ENCODE measurements around the gene DNM2.
"Not testable (repeated sequence)": the region's sequence is repeated elsewhere in the genome, so short reads cannot be mapped to it uniquely, and the experiment has no call there.

The DNM2 gene

GRCh38 chr19:10756791-10757190, 38.9 kb downstream of the DNM2 start:
- Histone ChIP-seq H3K9ac (ENCODE audit: insufficient read length) (no peak overlapping the region), H3K27ac (no peak overlapping the region), H3K4me3 (no peak overlapping the region), H3K9me3 (ENCODE audit: low read depth, low read length) (no peaks in the 10 kb centered on the region), H3K36me3 (ENCODE audit: insufficient read depth, low read length) (peaks cover 5% of the 10 kb centered on the region)
- no peak for TF ChIP-seq FOXP2 (optimal IDR thresholded peaks at IDR 0.05; ENCODE audit: control extremely low read depth, extremely low read length, insufficient read depth)
- TF ChIP-seq POLR2AphosphoS5 (IDR thresholded peaks at IDR 0.05; ENCODE audit: borderline replicate concordance, low read depth, low read length): no peak
- no peak for TF ChIP-seq EZH2 (IDR thresholded peaks at IDR 0.05)
- no peak for DNase-seq (ENCODE audit: low read depth, low spot score)

- H3K9ac ChIP-seq (ENCODE audit: insufficient read length); H3K27ac ChIP-seq; DNase-seq (ENCODE audit: low read depth, low spot score); H3K9me3 ChIP-seq (ENCODE audit: low read depth, low read length); H3K36me3 ChIP-seq (ENCODE audit: insufficient read depth, low read length); H3K4me3 ChIP-seq: not testable (repeated sequence)
These were observed 40.2 kb downstream of the DNM2 start for GRCh38 chr19:10758050-10758449.

GRCh38 chr19:10758978-10759377, 41.1 kb downstream of the DNM2 start:
- Histone ChIP-seq H3K4me3 (no peak overlapping the region), H3K27ac (no peak overlapping the region), H3K36me3 (ENCODE audit: insufficient read depth, low read length) (peaks cover 5% of the 10 kb centered on the region), H3K9me3 (ENCODE audit: low read depth, low read length) (no peaks in the 10 kb centered on the region), H3K9ac (ENCODE audit: insufficient read length) (no peak overlapping the region)
- TF ChIP-seq FOXP2 (optimal IDR thresholded peaks at IDR 0.05; ENCODE audit: control extremely low read depth, extremely low read length, insufficient read depth) (no peak), POLR2AphosphoS5 (IDR thresholded peaks at IDR 0.05; ENCODE audit: borderline replicate concordance, low read depth, low read length) (no peak), EZH2 (IDR thresholded peaks at IDR 0.05) (no peak)
- no peak for DNase-seq (ENCODE audit: low read depth, low spot score)

- no peak overlapping the region for H3K9ac ChIP-seq (ENCODE audit: insufficient read length)
- DNase-seq (ENCODE audit: low read depth, low spot score): no peak
- no peak for TF ChIP-seq POLR2AphosphoS5 (IDR thresholded peaks at IDR 0.05; ENCODE audit: borderline replicate concordance, low read depth, low read length)
- no peak for TF ChIP-seq EZH2 (IDR thresholded peaks at IDR 0.05)
- TF ChIP-seq FOXP2 (optimal IDR thresholded peaks at IDR 0.05; ENCODE audit: control extremely low read depth, extremely low read length, insufficient read depth): no peak
- H3K4me3 ChIP-seq: no peak overlapping the region
- no peak overlapping the region; the same call in 1 of the 2 replicates for H3K27ac ChIP-seq
- no peaks in the 10 kb centered on the region for H3K9me3 ChIP-seq (ENCODE audit: low read depth, low read length)
- H3K36me3 ChIP-seq (ENCODE audit: insufficient read depth, low read length): peaks cover 5% of the 10 kb centered on the region
These were observed 42.5 kb downstream of the DNM2 start for GRCh38 chr19:10760273-10760944.

DNA sequence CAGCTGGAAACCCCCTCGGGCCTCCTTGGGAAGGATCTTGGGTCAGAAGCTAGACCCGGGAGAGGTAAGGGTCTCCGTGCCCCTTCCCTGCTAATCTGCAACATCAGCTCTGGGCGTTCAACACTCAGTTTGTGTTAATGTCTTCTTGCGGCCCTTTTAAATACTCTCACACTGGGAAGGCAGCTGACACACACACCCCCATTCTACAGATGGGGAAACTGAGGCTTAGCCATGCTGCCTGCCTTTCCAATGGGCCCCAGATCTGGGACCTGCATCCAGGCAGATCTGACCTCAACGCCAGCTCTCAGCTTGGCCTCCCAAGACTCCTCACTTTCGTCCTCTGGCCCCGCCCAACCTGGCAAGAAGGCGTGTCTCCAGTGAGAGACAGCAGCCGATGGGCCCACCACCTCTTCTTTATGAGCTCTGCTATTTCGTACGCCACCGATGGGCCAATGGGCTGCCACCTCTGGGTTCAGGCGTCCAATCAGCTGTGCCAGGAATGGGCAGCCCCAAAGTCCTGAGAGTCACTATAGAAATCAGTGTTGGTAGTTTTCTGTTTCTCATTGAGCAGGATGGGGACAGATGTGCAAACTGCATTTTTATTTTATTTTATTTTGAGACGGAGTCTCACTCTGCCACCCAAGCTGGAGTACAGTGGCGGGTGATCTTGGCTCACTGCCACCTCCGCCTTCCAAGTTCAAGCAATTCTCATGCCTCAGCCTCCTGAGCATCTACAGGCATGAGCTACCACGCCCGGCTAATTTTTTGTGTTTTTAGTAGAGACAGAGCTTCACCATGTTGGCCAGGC, 43.8 kb downstream of the DNM2 start:
- no peak overlapping the region for H3K4me3 ChIP-seq
- no peak for DNase-seq (ENCODE audit: low read depth, low spot score)
- TF ChIP-seq EZH2 (IDR thresholded peaks at IDR 0.05): no peak
- no peak overlapping the region for H3K27ac ChIP-seq
- no peak overlapping the region for H3K9ac ChIP-seq (ENCODE audit: insufficient read length)
- peaks cover 5% of the 10 kb centered on the region for H3K36me3 ChIP-seq (ENCODE audit: insufficient read depth, low read length)
- H3K9me3 ChIP-seq (ENCODE audit: low read depth, low read length): no peaks in the 10 kb centered on the region

DNA sequence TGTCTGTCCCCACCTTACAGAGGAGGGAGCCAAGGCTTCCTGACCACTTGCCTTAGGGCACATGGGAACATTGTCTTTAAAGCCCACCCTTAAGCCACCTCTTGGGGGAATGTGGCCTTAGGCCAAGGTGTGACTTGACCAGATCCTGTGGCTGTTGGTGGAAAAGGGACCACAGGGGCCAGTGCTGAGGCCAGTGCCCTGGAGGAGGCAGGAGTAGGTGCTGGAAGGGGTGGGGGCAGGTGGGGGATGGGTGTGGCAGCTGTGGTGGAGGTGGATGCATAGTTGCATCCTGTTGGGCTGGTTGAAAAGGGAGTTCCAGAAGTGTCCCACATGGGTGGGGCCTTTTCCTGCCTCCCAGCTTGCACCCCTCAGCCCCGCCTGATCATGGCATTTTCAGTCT, 44.8 kb downstream of the DNM2 start:
- no peak for DNase-seq (ENCODE audit: low read depth, low spot score)
- no peak overlapping the region for H3K9ac ChIP-seq (ENCODE audit: insufficient read length)
- TF ChIP-seq POLR2AphosphoS5 (IDR thresholded peaks at IDR 0.05; ENCODE audit: borderline replicate concordance, low read depth, low read length) (no peak), FOXP2 (optimal IDR thresholded peaks at IDR 0.05; ENCODE audit: control extremely low read depth, extremely low read length, insufficient read depth) (no peak), EZH2 (IDR thresholded peaks at IDR 0.05) (no peak)
- H3K27ac ChIP-seq: no peak overlapping the region
- no peaks in the 10 kb centered on the region for H3K9me3 ChIP-seq (ENCODE audit: low read depth, low read length)
- H3K4me3 ChIP-seq: no peak overlapping the region
- peaks cover 5% of the 10 kb centered on the region for H3K36me3 ChIP-seq (ENCODE audit: insufficient read depth, low read length)

DNA sequence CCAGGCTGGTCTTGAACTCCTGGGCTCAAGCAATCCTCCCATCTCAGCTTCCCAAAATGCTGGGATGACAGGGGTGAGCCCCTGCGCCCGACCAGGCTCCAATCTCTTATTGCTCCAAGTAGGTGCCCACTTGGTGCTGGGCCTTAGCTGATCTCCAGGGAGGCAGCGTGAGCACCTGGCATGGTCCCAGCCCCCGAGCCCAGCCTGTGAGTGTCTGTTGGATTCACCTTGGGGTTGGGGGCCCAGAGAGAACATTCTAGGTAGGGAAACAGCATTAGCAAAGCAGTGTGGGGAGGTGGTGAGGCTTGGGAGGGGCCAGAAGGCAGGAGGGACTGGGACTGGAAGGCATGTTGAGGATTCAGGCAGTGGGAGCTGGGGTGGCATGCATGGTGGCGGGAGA, 45.5 kb downstream of the DNM2 start:
- Histone ChIP-seq H3K9me3 (ENCODE audit: low read depth, low read length) (no peaks in the 10 kb centered on the region), H3K36me3 (ENCODE audit: insufficient read depth, low read length) (peaks cover 5% of the 10 kb centered on the region), H3K4me3 (no peak overlapping the region), H3K27ac (no peak overlapping the region), H3K9ac (ENCODE audit: insufficient read length) (no peak overlapping the region)
- no peak for DNase-seq (ENCODE audit: low read depth, low spot score)
- no peak for TF ChIP-seq FOXP2 (optimal IDR thresholded peaks at IDR 0.05; ENCODE audit: control extremely low read depth, extremely low read length, insufficient read depth)
- no peak for TF ChIP-seq EZH2 (IDR thresholded peaks at IDR 0.05)
- TF ChIP-seq POLR2AphosphoS5 (IDR thresholded peaks at IDR 0.05; ENCODE audit: borderline replicate concordance, low read depth, low read length): no peak

DNA sequence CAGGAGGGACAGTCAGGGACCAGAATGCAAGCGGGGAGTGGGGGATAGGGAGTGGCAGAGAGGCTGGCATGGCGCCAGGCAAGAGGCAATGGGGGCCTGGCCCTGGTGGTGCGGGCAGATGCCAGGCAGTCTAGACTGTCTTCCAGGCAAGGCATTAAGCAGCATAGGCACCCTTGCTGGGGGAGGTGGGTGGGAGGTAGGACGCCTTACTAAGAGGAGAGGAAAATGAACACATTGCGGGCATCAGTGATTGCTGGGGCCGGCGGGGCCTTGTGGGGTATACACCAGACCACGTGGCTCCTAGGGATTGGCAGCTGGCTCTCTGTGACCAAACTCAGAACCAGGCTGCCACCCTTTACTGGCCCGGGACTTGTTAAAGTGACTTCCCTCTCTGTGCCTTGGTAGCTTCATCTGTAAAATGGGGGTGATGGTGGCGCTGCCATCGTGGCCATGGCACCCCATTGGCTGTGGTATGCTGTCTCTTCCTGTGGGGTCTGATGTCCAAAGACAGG, 46.0 kb downstream of the DNM2 start:
- Histone ChIP-seq H3K4me3 (no peak overlapping the region), H3K9me3 (ENCODE audit: low read depth, low read length) (no peaks in the 10 kb centered on the region), H3K27ac (no peak overlapping the region), H3K9ac (ENCODE audit: insufficient read length) (no peak overlapping the region), H3K36me3 (ENCODE audit: insufficient read depth, low read length) (peaks cover 5% of the 10 kb centered on the region)
- TF ChIP-seq POLR2AphosphoS5 (IDR thresholded peaks at IDR 0.05; ENCODE audit: borderline replicate concordance, low read depth, low read length) (no peak), FOXP2 (optimal IDR thresholded peaks at IDR 0.05; ENCODE audit: control extremely low read depth, extremely low read length, insufficient read depth) (no peak), EZH2 (IDR thresholded peaks at IDR 0.05) (no peak)
- no peak for DNase-seq (ENCODE audit: low read depth, low spot score)
